IMR-90 (cell line): ENCODE data around the gene PTPRC. TPM values are rescaled to one million over a fixed set of nuclear protein-coding genes. Genes with fewer than 3 reads are reported as not detected.

Source experiments
- ATAC-seq: fragments of 200-7000 bp; cut with Tn5 transposase; 2 replicates; pipeline ENCODE4 v1.9.1; 2020; ENCODE audit warnings: low read depth, mild to moderate bottlenecking, moderate library complexity
- BruUV-seq: library from RNA; stranded (reverse); fragments of 400-500 nt; replicated peaks from 2 replicates; lab custom pipeline; 2021; lab: Mats Ljungman, UMichigan
- CTCF ChIA-PET: fragments of 300-600 bp; formaldehyde crosslinking; extraction: SDS; loops from one replicate; lab custom pipeline; 2021; ENCODE audit warnings: antibody characterized with exemption; lab: Yijun Ruan, JAX
- POLR2A ChIA-PET: fragments of 300-600 bp; sonication (Branson Sonifier 250); formaldehyde crosslinking; loops from one replicate; lab custom pipeline; 2022; ENCODE audit warnings: antibody characterized with exemption; ENCODE audit not compliant: unreplicated experiment; lab: Charles Lee
- DNase-seq: peaks from one replicate; pipeline ENCODE4 v3.0.0; 2013
- H2AFZ ChIP-seq: replicated peaks from 2 replicates; pipeline ENCODE3; 2013; ENCODE audit warnings: low read length, mild to moderate bottlenecking; ENCODE audit not compliant: poor library complexity
- H2AK5ac ChIP-seq: 2 replicates; pipeline ENCODE4 v1.6.1; 2013; ENCODE audit warnings: low read depth, low read length, inconsistent platforms
- H2AK9ac ChIP-seq: replicated peaks from 2 replicates; pipeline ENCODE3; 2013; ENCODE audit warnings: mild to moderate bottlenecking, low read depth, low read length, moderate library complexity; ENCODE audit not compliant: poor library complexity
- H2BK120ac ChIP-seq: 2 replicates; pipeline ENCODE4 v1.6.1; 2013; ENCODE audit warnings: low read depth, low read length, inconsistent platforms
- H2BK15ac ChIP-seq: 3 replicates; pipeline ENCODE4 v1.6.1; 2013; ENCODE audit warnings: low read depth, low read length, inconsistent platforms
- H2BK20ac ChIP-seq: 2 replicates; pipeline ENCODE4 v1.6.1; 2013; ENCODE audit warnings: low read depth, mild to moderate bottlenecking, inconsistent platforms, low read length, moderate library complexity
- H2BK5ac ChIP-seq: 2 replicates; pipeline ENCODE4 v1.6.1; 2013; ENCODE audit warnings: mild to moderate bottlenecking, low read depth, low read length, inconsistent platforms; ENCODE audit not compliant: poor library complexity, severe bottlenecking
- H3K14ac ChIP-seq: replicated peaks from 2 replicates; pipeline ENCODE4 v1.6.1; 2013; ENCODE audit warnings: low read depth, low read length, inconsistent platforms
- H3K18ac ChIP-seq: 2 replicates; pipeline ENCODE4 v1.6.1; 2013; ENCODE audit warnings: low read depth, low read length, control low read depth
- H3K23ac ChIP-seq: 2 replicates; pipeline ENCODE4 v1.6.1; 2013; ENCODE audit warnings: low read depth, low read length, inconsistent platforms
- H3K27ac ChIP-seq: 2 replicates; pipeline ENCODE4 v1.5.1; 2013; ENCODE audit warnings: mild to moderate bottlenecking, control low read depth, low read length; ENCODE audit not compliant: insufficient read depth
- H3K27me3 ChIP-seq: 2 replicates; pipeline ENCODE4 v1.6.1; 2013; ENCODE audit warnings: low read length; ENCODE audit not compliant: control insufficient read depth, insufficient read depth
- H3K36me3 ChIP-seq: 2 replicates; pipeline ENCODE4 v1.6.1; 2013; ENCODE audit warnings: low read length, mixed read lengths; ENCODE audit not compliant: control insufficient read depth, insufficient read depth
- H3K4ac ChIP-seq: 2 replicates; pipeline ENCODE4 v1.6.1; 2013; ENCODE audit warnings: low read depth, low read length, inconsistent platforms
- H3K4me1 ChIP-seq: 2 replicates; pipeline ENCODE4 v1.6.1; 2013; ENCODE audit warnings: low read length, mixed read lengths; ENCODE audit not compliant: control insufficient read depth, insufficient read depth
- H3K4me2 ChIP-seq: 2 replicates; pipeline ENCODE4 v1.6.1; 2013; ENCODE audit warnings: low read depth, mild to moderate bottlenecking, control low read depth, low read length, moderate library complexity
- H3K4me3 ChIP-seq: 2 replicates; pipeline ENCODE4 v1.5.1; 2013; ENCODE audit warnings: low read depth, mild to moderate bottlenecking, control low read depth, low read length, moderate library complexity; ENCODE audit not compliant: insufficient read depth
- H3K56ac ChIP-seq: 2 replicates; pipeline ENCODE4 v1.6.1; 2013; ENCODE audit warnings: low read length, inconsistent platforms; ENCODE audit not compliant: insufficient read depth; ENCODE audit errors: extremely low read depth
- H3K79me1 ChIP-seq, 2 experiments: 2 replicates each; pipeline ENCODE4 v1.6.1; 2013; ENCODE audit warnings: low read length in 2 of 2, inconsistent platforms in 1 of 2, low read depth in 1 of 2
- H3K9ac ChIP-seq: 2 replicates; pipeline ENCODE4 v1.6.1; 2013; ENCODE audit warnings: low read depth, low read length, control low read depth
- H3K9me1 ChIP-seq: 2 replicates; pipeline ENCODE4 v1.6.1; 2013; ENCODE audit warnings: low read length, inconsistent platforms; ENCODE audit not compliant: insufficient read depth
- H3K9me3 ChIP-seq: 2 replicates; pipeline ENCODE4 v1.6.1; 2013; ENCODE audit warnings: low read length; ENCODE audit not compliant: control insufficient read depth, insufficient read depth
- H4K20me1 ChIP-seq: 2 replicates; pipeline ENCODE4 v1.6.1; 2013; ENCODE audit warnings: low read length, inconsistent platforms; ENCODE audit not compliant: insufficient read depth
- H4K5ac ChIP-seq: 2 replicates; pipeline ENCODE4 v1.6.1; 2013; ENCODE audit warnings: mild to moderate bottlenecking, low read depth, low read length, control low read depth
- H4K8ac ChIP-seq, 2 experiments: 2 replicates each; pipeline ENCODE4 v1.6.1; 2013; ENCODE audit warnings: low read depth in 2 of 2, low read length in 2 of 2, control low read depth in 1 of 2, inconsistent platforms in 1 of 2
- H4K91ac ChIP-seq: 2 replicates; pipeline ENCODE4 v1.6.1; 2013; ENCODE audit warnings: low read depth, low read length, inconsistent platforms; ENCODE audit not compliant: insufficient read depth
- BHLHE40 ChIP-seq: fragments of 150-350 bp; IDR thresholded peaks from 2 replicates; pipeline ENCODE4 v1.6.1; 2016; ENCODE audit warnings: mild to moderate bottlenecking, low read depth, low read length
- CEBPB ChIP-seq: IDR thresholded peaks from 2 replicates; pipeline ENCODE4 v1.6.1; 2012; ENCODE audit warnings: low read depth, low read length, improper control_type of control experiment
- FOS ChIP-seq: fragments of 150-350 bp; IDR thresholded peaks from 2 replicates; pipeline ENCODE4 v1.6.1; 2016; ENCODE audit warnings: low read depth, low read length
- MXI1 ChIP-seq: IDR thresholded peaks from 2 replicates; pipeline ENCODE4 v1.6.1; 2012; ENCODE audit warnings: low read depth, mild to moderate bottlenecking, low read length, moderate library complexity, borderline replicate concordance
- POLR2A ChIP-seq: IDR thresholded peaks from 2 replicates; pipeline ENCODE4 v1.6.1; 2012; ENCODE audit warnings: mild to moderate bottlenecking, low read depth, low read length
- RAD21 ChIP-seq: IDR thresholded peaks from 2 replicates; pipeline ENCODE4 v1.6.1; 2012; ENCODE audit warnings: low read length, improper control_type of control experiment
- RCOR1 ChIP-seq: IDR thresholded peaks from 2 replicates; pipeline ENCODE4 v1.6.1; 2012; ENCODE audit warnings: mild to moderate bottlenecking, low read length, improper control_type of control experiment; ENCODE audit not compliant: insufficient replicate concordance
- SMC3 ChIP-seq: fragments of 150-350 bp; IDR thresholded peaks from 2 replicates; pipeline ENCODE4 v1.6.1; 2016; ENCODE audit warnings: low read depth, mild to moderate bottlenecking, antibody characterized with exemption, low read length, moderate library complexity
- USF2 ChIP-seq: fragments of 150-350 bp; IDR thresholded peaks from 2 replicates; pipeline ENCODE4 v1.6.1; 2017; ENCODE audit warnings: mild to moderate bottlenecking, antibody characterized with exemption, low read length, low read depth
- WGBS, 2 experiments: methylation state at CpG; one replicate each; pipeline versions ENCODE4 v1.1.5 to v1.1.7; 2013; ENCODE audit warnings: missing lambda C conversion rate in 2 of 2; ENCODE audit not compliant: insufficient read length in 1 of 2; ENCODE audit errors: extremely low coverage in 2 of 2; 5-methylcytosine and 5-hydroxymethylcytosine counted together
- dilution Hi-C: fragments of 300-500 bp; cut with HindIII; formaldehyde crosslinking; loops from one replicate; pipeline ENCODE4 v1.14.3; 2018; ENCODE audit warnings: low sequenced_read_pairs; ENCODE audit not compliant: unreplicated experiment
- in situ Hi-C: fragments of 300-500 bp; cut with MboI; formaldehyde crosslinking; loops from 3 replicates; pipeline ENCODE4 v1.14.3; 2019; ENCODE audit warnings: low sequenced_read_pairs, inconsistent platforms, mixed read lengths
- intact Hi-C: fragments of 100-400 bp; cut with micrococcal nuclease; formaldehyde crosslinking; loops from 2 replicates; pipeline ENCODE4 v1.10.0; 2022
- polyA plus RNA-seq, 3 experiments: library from polyadenylated mRNA; depleted of rRNA; stranded (reverse); fragments of >200 nt; gene quantifications; 2 replicates each; pipeline ENCODE4 v1.2.3, GENCODE V29; 2012; ENCODE audit warnings: low replicate concordance in 1 of 3
- total RNA-seq: library from RNA; depleted of rRNA; stranded (reverse); fragments of >200 nt; gene quantifications from 2 replicates; pipeline ENCODE4 v1.2.3, GENCODE V29; 2012
- TF ChIP-seq, protein P1 (sequence below): conservative IDR thresholded peaks from 2 replicates; pipeline ENCODE4 v1.5.1; 2012; ENCODE audit warnings: mild to moderate bottlenecking, low read depth, low read length, improper control_type of control experiment

Gene PTPRC
- total and polyA plus RNA-seq, 2 of the 4 experiments (the other 2 are of a cell fraction), result not detected

DNA sequence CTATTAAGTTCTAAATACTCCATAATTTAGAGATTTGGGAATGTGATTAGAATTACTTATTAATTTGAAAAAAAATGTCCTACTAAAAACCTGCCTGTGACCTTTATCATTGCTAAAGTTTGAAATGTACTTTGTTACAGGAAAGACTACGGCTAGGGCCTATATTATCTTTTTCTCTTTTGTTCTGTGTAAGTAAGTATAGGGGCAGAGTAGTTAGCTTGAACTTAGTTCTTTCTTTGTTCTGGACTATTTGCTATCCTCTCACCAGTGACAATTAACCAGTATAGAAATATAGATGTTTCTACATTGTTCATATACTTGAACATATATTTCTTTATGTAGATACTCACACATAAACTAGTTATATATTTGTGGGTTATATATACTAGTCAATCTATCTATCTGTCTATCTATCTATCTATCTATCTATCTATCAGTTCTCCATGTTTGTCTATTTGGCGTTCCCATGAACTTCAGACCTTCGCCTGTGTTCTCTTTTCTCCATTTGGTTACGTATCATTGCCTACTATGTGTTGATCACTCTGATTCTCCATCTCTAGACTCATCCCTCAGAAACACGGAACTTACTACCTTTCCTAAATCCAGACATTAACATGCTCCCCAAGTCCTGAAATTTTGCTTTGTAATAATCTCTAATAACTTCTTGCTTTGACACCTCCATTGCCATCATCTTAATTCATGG lies 3.3 kb downstream of the PTPRC start:
- H3K9me1 ChIP-seq, result no peaks in the 10 kb centered on the region
- dilution Hi-C loops, result no loop called here
- CTCF ChIA-PET, result no interaction called here

More for the DNA sequence above, 3.3 kb downstream of the PTPRC start:
- H3K79me1 ChIP-seq, result no peaks in the 10 kb centered on the region
- H3K27ac ChIP-seq, result no peak overlapping the region
- BruUV-seq, result no TSS peak
- H2AK5ac ChIP-seq, result no peak overlapping the region
- no peak overlapping the region for H2AK9ac ChIP-seq
- POLR2A ChIA-PET, result no interaction called here
- no peak overlapping the region for H3K9ac ChIP-seq
- in situ Hi-C loops, result no loop called here
- no peak overlapping the region for H2BK15ac ChIP-seq
- H3K4me3 ChIP-seq, result no peak overlapping the region
- no peak overlapping the region for H3K18ac ChIP-seq
- no peaks in the 10 kb centered on the region for H3K9me3 ChIP-seq
- ATAC-seq (no peak), DNase-seq (no peak)
- H3K14ac ChIP-seq, result no peak overlapping the region
- H3K23ac ChIP-seq, result no peak overlapping the region
- no peak overlapping the region; a peak in 1 of 4 replicates for H4K8ac ChIP-seq
- intact Hi-C loops, result no loop called here
- H4K91ac ChIP-seq, result no peak overlapping the region
- 100% methylated on average over 3 of the region's 5 CpGs; no CpG with 5 or more reads in 1 of the 2 experiments for WGBS, 2 experiments
- H4K5ac ChIP-seq, result no peak overlapping the region
- no peak overlapping the region for H2BK120ac ChIP-seq
- H2AFZ ChIP-seq, result no peak overlapping the region
- H3K56ac ChIP-seq, result no peak overlapping the region
- no peaks in the 10 kb centered on the region for H4K20me1 ChIP-seq
- no peaks in the 10 kb centered on the region for H3K4me1 ChIP-seq
- TF ChIP-seq RCOR1 (no peak), POLR2A (no peak), BHLHE40 (no peak), SMC3 (no peak), CEBPB (no peak), MXI1 (no peak), FOS (no peak), USF2 (no peak), RAD21 (no peak)
- TF ChIP-seq, protein P1, sequence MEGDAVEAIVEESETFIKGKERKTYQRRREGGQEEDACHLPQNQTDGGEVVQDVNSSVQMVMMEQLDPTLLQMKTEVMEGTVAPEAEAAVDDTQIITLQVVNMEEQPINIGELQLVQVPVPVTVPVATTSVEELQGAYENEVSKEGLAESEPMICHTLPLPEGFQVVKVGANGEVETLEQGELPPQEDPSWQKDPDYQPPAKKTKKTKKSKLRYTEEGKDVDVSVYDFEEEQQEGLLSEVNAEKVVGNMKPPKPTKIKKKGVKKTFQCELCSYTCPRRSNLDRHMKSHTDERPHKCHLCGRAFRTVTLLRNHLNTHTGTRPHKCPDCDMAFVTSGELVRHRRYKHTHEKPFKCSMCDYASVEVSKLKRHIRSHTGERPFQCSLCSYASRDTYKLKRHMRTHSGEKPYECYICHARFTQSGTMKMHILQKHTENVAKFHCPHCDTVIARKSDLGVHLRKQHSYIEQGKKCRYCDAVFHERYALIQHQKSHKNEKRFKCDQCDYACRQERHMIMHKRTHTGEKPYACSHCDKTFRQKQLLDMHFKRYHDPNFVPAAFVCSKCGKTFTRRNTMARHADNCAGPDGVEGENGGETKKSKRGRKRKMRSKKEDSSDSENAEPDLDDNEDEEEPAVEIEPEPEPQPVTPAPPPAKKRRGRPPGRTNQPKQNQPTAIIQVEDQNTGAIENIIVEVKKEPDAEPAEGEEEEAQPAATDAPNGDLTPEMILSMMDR, result no peak
- no peak overlapping the region for H2BK20ac ChIP-seq
- H2BK5ac ChIP-seq, result no peak overlapping the region
- H3K4me2 ChIP-seq, result no peak overlapping the region
- H3K4ac ChIP-seq, result no peak overlapping the region
- H3K36me3 ChIP-seq, result no peaks in the 10 kb centered on the region
- no peaks in the 10 kb centered on the region for H3K27me3 ChIP-seq
